ENCODE data around the gene SUGCT. TPM values are rescaled to one million over a fixed set of nuclear protein-coding genes. Genes with fewer than 3 reads are reported as not detected.

Gene SUGCT
- total and polyA plus RNA-seq, 2 of the 8 experiments (the other 6 are each of a cell fraction or from before 2014, with no cell fraction given), result 2.8 to 5.4 TPM

DNA sequence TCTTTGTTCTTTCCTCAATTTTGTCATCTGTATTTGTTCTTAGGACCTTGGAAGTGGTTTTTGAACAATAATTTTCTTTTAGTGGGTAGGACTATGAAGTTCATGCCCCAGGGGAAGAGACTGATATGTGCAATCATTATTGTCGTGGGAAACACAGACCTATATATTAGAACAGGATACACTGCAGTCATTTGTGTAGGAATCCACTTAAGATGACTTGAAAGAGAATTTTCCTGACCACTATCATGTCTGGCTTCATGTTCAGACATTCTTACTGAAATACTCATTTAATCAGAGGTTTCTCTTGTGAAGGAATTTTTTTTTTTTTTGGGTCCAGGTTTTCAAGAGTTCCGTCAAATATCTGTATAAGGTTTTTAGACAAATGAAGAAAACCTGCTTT lies 163.6 kb downstream of the SUGCT start:
- H2BK120ac ChIP-seq (replicated peaks; ENCODE audit: low read depth, low read length), result no peak overlapping the region
- H2BK5ac ChIP-seq (ENCODE audit: low read depth, low read length), result no peak overlapping the region
- no peak overlapping the region for H3K23ac ChIP-seq (ENCODE audit: insufficient read length)
- H3K4ac ChIP-seq (replicated peaks; ENCODE audit: insufficient read length, low read depth, low read length), result no peak overlapping the region
- H3K56ac ChIP-seq (replicated peaks; ENCODE audit: insufficient read length, low read depth, low read length), result no peak overlapping the region
- H3K79me1 ChIP-seq (ENCODE audit: low read depth, low read length), result no peaks in the 10 kb centered on the region
- no peak overlapping the region for H3K9ac ChIP-seq (replicated peaks in 1 of 4; ENCODE audit: extremely low read depth in 1 of 4, low read depth in 3 of 4, low read length in 3 of 4)
- no peak overlapping the region for H2BK12ac ChIP-seq (ENCODE audit: low read depth, low read length)
- H2BK20ac ChIP-seq (ENCODE audit: low read length), result no peak overlapping the region
- H4K20me1 ChIP-seq (replicated peaks in 1 of 2; ENCODE audit: control insufficient read depth in 1 of 2, insufficient read depth in 2 of 2, low read length in 2 of 2), result no peaks in the 10 kb centered on the region
- no peak overlapping the region for H3K4me3 ChIP-seq (ENCODE audit: extremely low read depth in 1 of 4, insufficient read depth in 2 of 4, low read depth in 3 of 4, low read length in 4 of 4)
- no peaks in the 10 kb centered on the region for H3K79me2 ChIP-seq (ENCODE audit: control insufficient read depth in 1 of 2, insufficient read depth in 2 of 2, low read length in 2 of 2)
- H2BK15ac ChIP-seq (ENCODE audit: low read length), result no peak overlapping the region
- no peaks in the 10 kb centered on the region for H3K36me3 ChIP-seq (ENCODE audit: control insufficient read depth in 2 of 4, insufficient read depth in 4 of 4, low read length in 3 of 4)
- no peak overlapping the region for H4K8ac ChIP-seq (ENCODE audit: extremely low read depth, insufficient read depth, low read length)
- no peak overlapping the region for H2AK5ac ChIP-seq (ENCODE audit: low read depth, low read length)
- no peak overlapping the region for H2AFZ ChIP-seq (ENCODE audit: low read length)
- peaks cover 0 to 4% (median 0%) of the 10 kb centered on the region in 4 experiments; a peak in 2 of 7 replicates for H3K4me1 ChIP-seq (replicated peaks in 1 of 4; ENCODE audit: control insufficient read depth in 3 of 4, insufficient read depth in 4 of 4, low read length in 3 of 4)
- POLR2A ChIA-PET (ENCODE audit: partially characterized antibody), result no interaction called here
- no peak overlapping the region for H3K18ac ChIP-seq (ENCODE audit: extremely low read depth, low read length)
- no peak overlapping the region for H3K27ac ChIP-seq (ENCODE audit: low read depth, low read length)
- FAIRE-seq, result no peak
- no peak overlapping the region for H4K91ac ChIP-seq (replicated peaks; ENCODE audit: insufficient read length, low read length)
- CTCF ChIA-PET (ENCODE audit: partially characterized antibody), result no interaction called here
- no peak overlapping the region for H3K14ac ChIP-seq (ENCODE audit: insufficient read length)
- no peaks in the 10 kb centered on the region for H3K9me3 ChIP-seq (ENCODE audit: insufficient read depth in 2 of 2, low read depth in 1 of 2, low read length in 1 of 2)
- H3K4me2 ChIP-seq (ENCODE audit: insufficient read depth in 1 of 2, low read depth in 2 of 2, low read length in 2 of 2), result no peak overlapping the region
- H4K5ac ChIP-seq (ENCODE audit: insufficient read length, low read depth, low read length), result no peak overlapping the region
- no peaks in the 10 kb centered on the region for H3K27me3 ChIP-seq (replicated peaks in 1 of 4; ENCODE audit: control insufficient read depth in 3 of 4, extremely low read depth in 1 of 4, insufficient read depth in 3 of 4, low read length in 3 of 4)
- no peak for DNase-seq (ENCODE audit: low read depth in 1 of 2, low spot score in 2 of 2)
- H3K23me2 ChIP-seq (ENCODE audit: low read depth, low read length), result no peaks in the 10 kb centered on the region; the same call in 1 of the 2 replicates
- WGBS, 2 experiments (ENCODE audit: extremely low coverage in 1 of 2, insufficient coverage in 1 of 2, insufficient read length in 1 of 2, insufficient replicate concordance in 2 of 2, low coverage in 1 of 2, low lambda C conversion rate in 2 of 2, missing lambda C conversion rate in 1 of 2), result 50% methylated on average over 2 of the region's 2 CpGs; no CpG with 5 or more reads in 1 of the 2 experiments
- TF ChIP-seq ZNF274 (IDR thresholded peaks at IDR 0.05; ENCODE audit: borderline replicate concordance, extremely low read depth, low read length) (no peak), FOSL1 (IDR thresholded peaks at IDR 0.05; ENCODE audit: insufficient read depth, low read depth, low read length) (no peak), RBBP5 (IDR thresholded peaks at IDR 0.05; ENCODE audit: borderline replicate concordance, low read depth, low read length) (no peak), YY1 (IDR thresholded peaks at IDR 0.05; ENCODE audit: low read depth, low read length) (no peak), RAD21 (IDR thresholded peaks at IDR 0.05 in 1 of 2, conservative IDR thresholded peaks at IDR 0.05 in 1 of 2; ENCODE audit: low read depth in 2 of 2, low read length in 2 of 2) (no peak), ASH2L (IDR thresholded peaks at IDR 0.05; ENCODE audit: low read length) (no peak), NANOG (IDR thresholded peaks at IDR 0.05; ENCODE audit: insufficient read depth, low read depth, low read length, poor library complexity, severe bottlenecking) (no peak), TBP (IDR thresholded peaks at IDR 0.05; ENCODE audit: low read depth, low read length) (no peak), SAP30 (IDR thresholded peaks at IDR 0.05; ENCODE audit: insufficient read depth, insufficient replicate concordance, low read length) (no peak), PHF8 (conservative IDR thresholded peaks at IDR 0.05; ENCODE audit: low read depth, low read length) (no peak), CBX8 (IDR thresholded peaks at IDR 0.05; ENCODE audit: borderline replicate concordance, low read depth, low read length) (no peak), JUND (IDR thresholded peaks at IDR 0.05; ENCODE audit: low read length) (no peak)
- TF ChIP-seq, protein P1, sequence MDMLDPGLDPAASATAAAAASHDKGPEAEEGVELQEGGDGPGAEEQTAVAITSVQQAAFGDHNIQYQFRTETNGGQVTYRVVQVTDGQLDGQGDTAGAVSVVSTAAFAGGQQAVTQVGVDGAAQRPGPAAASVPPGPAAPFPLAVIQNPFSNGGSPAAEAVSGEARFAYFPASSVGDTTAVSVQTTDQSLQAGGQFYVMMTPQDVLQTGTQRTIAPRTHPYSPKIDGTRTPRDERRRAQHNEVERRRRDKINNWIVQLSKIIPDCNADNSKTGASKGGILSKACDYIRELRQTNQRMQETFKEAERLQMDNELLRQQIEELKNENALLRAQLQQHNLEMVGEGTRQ (IDR thresholded peaks at IDR 0.05; ENCODE audit: low read length), result no peak
